SK-N-SH (cell line): ENCODE measurements around the gene FAM107B. TPM values are rescaled to one million over a fixed set of nuclear protein-coding genes. Genes with fewer than 3 reads are reported as not detected.

Source experiments
- CTCF ChIA-PET: fragments of 300-600, 350-600 bp; formaldehyde crosslinking; extraction: SDS; loops from one replicate; lab custom pipeline; 2021; lab: Yijun Ruan, JAX
- POLR2A ChIA-PET: fragments of 350-600 bp; sonication (Branson Sonifier 250); formaldehyde crosslinking; extraction: SDS; loops from one replicate; lab custom pipeline; 2020; ENCODE audit warnings: antibody characterized with exemption, inconsistent platforms; lab: Yijun Ruan, JAX
- DNase-seq: peaks from one replicate; pipeline ENCODE4 v3.0.0; 2012
- H2AFZ ChIP-seq: fragments of 200-600 bp; sonication (generic); 2 replicates; pipeline ENCODE4 v1.8.1; 2016; ENCODE audit warnings: antibody characterized with exemption, mild to moderate bottlenecking, low read depth
- H3F3A ChIP-seq: fragments of 200-600 bp; sonication (generic); replicated peaks from 2 replicates; pipeline ENCODE3; 2016; ENCODE audit warnings: antibody characterized with exemption, mild to moderate bottlenecking; ENCODE audit not compliant: insufficient read depth
- H3K27ac ChIP-seq, 2 experiments: fragments of 200-500 bp in 1 of 2; fragments of 200-600 bp in 1 of 2; sonication (Bioruptor generic) in 1 of 2; sonication (generic), shearing (Covaris generic) in 1 of 2; 2 replicates each; pipeline versions ENCODE4 v1.5.1 to v1.6.1; 2014 to 2016; ENCODE audit warnings: low read depth in 2 of 2, inconsistent platforms in 1 of 2, low read length in 1 of 2, mild to moderate bottlenecking in 1 of 2, mixed read lengths in 1 of 2
- H3K27me3 ChIP-seq: fragments of 200-600 bp; sonication (generic), shearing (Covaris generic); 2 replicates; pipeline ENCODE4 v1.6.1; 2016; ENCODE audit warnings: mixed run types; ENCODE audit not compliant: insufficient read depth
- H3K36me3 ChIP-seq, 2 experiments: fragments of 200-500 bp in 1 of 2; fragments of 200-600 bp in 1 of 2; sonication (Bioruptor generic) in 1 of 2; sonication (generic) in 1 of 2; replicated peaks in 1 of 2; 2 replicates each; pipeline versions ENCODE3 to v1.5.1; 2014 to 2016; ENCODE audit warnings: low read length in 1 of 2, mild to moderate bottlenecking in 1 of 2; ENCODE audit not compliant: insufficient read depth in 2 of 2, control insufficient read depth in 1 of 2
- H3K4me1 ChIP-seq, 2 experiments: fragments of 200-500 bp in 1 of 2; fragments of 200-600 bp in 1 of 2; sonication (Bioruptor generic) in 1 of 2; sonication (generic), shearing (Covaris generic) in 1 of 2; 2 replicates each; pipeline versions ENCODE4 v1.5.1 to v1.6.1; 2014 to 2016; ENCODE audit warnings: low read depth in 1 of 2, low read length in 1 of 2, mixed run types in 1 of 2; ENCODE audit not compliant: insufficient read depth in 2 of 2, control insufficient read depth in 1 of 2
- H3K4me2 ChIP-seq: fragments of 200-600 bp; sonication (generic), shearing (Covaris generic); 2 replicates; pipeline ENCODE4 v1.6.1; 2017; ENCODE audit warnings: mixed run types
- H3K4me3 ChIP-seq, 2 experiments: fragments of 200-500 bp in 1 of 2; fragments of 200-600 bp in 1 of 2; sonication (Bioruptor generic) in 1 of 2; sonication (generic), shearing (Covaris generic) in 1 of 2; 2 replicates each; pipeline versions ENCODE4 v1.5.1 to v1.8.1; 2014 to 2016; ENCODE audit warnings: low read depth in 2 of 2, inconsistent platforms in 1 of 2, low read length in 1 of 2, mild to moderate bottlenecking in 1 of 2, mixed read lengths in 1 of 2, moderate library complexity in 1 of 2
- H3K79me2 ChIP-seq: fragments of 200-600 bp; sonication (generic); 2 replicates; pipeline ENCODE4 v1.8.1; 2017; ENCODE audit warnings: mild to moderate bottlenecking; ENCODE audit not compliant: insufficient read depth
- H3K9ac ChIP-seq: fragments of 200-600 bp; sonication (generic); 2 replicates; pipeline ENCODE4 v1.6.1; 2017; ENCODE audit warnings: mixed run types
- H3K9me2 ChIP-seq: fragments of 200-600 bp; sonication (generic); 2 replicates; pipeline ENCODE4 v1.6.1; 2017; ENCODE audit warnings: mixed run types
- H3K9me3 ChIP-seq: fragments of 200-600 bp; sonication (generic); 2 replicates; pipeline ENCODE4 v1.6.1; 2017; ENCODE audit warnings: mixed run types, mild to moderate bottlenecking, moderate library complexity
- H4K20me1 ChIP-seq: fragments of 200-600 bp; sonication (generic); 2 replicates; pipeline ENCODE4 v1.6.1; 2017; ENCODE audit warnings: mild to moderate bottlenecking, mixed run types; ENCODE audit not compliant: insufficient read depth
- CHD2 ChIP-seq: fragments of 150-350 bp; IDR thresholded peaks from 2 replicates; pipeline ENCODE4 v1.6.1; 2018; ENCODE audit warnings: low read length; ENCODE audit not compliant: partially characterized antibody
- CTCF ChIP-seq: fragments of 200-600 bp; sonication (generic); IDR thresholded peaks from 2 replicates; pipeline ENCODE4 v1.6.1; 2017; ENCODE audit warnings: antibody characterized with exemption, mild to moderate bottlenecking, moderate library complexity
- EP300 ChIP-seq, 2 experiments: IDR thresholded peaks; 2 replicates each; pipeline versions ENCODE4 v1.4.0 to v1.6.1; 2012; ENCODE audit warnings: borderline replicate concordance in 1 of 2, low read depth in 1 of 2, low read length in 1 of 2
- FOSL2 ChIP-seq: IDR thresholded peaks from 2 replicates; pipeline ENCODE4 v1.4.0; 2012; ENCODE audit warnings: low read depth, mild to moderate bottlenecking, moderate library complexity, borderline replicate concordance
- GABPA ChIP-seq: IDR thresholded peaks from 2 replicates; pipeline ENCODE4 v1.4.0; 2012; ENCODE audit warnings: low read depth, mild to moderate bottlenecking
- JUND ChIP-seq: IDR thresholded peaks from 2 replicates; pipeline ENCODE4 v1.4.0; 2012
- MEF2A ChIP-seq: IDR thresholded peaks from 2 replicates; pipeline ENCODE4 v1.4.0; 2012; ENCODE audit warnings: low read depth, borderline replicate concordance
- MXI1 ChIP-seq: IDR thresholded peaks from 2 replicates; pipeline ENCODE4 v1.6.1; 2012; ENCODE audit warnings: mild to moderate bottlenecking, low read depth, low read length, improper control_type of control experiment
- NFIC ChIP-seq: IDR thresholded peaks from 2 replicates; pipeline ENCODE4 v1.4.0; 2012; ENCODE audit warnings: borderline replicate concordance
- RFX5 ChIP-seq: IDR thresholded peaks from 2 replicates; pipeline ENCODE4 v1.6.1; 2012; ENCODE audit warnings: mild to moderate bottlenecking, improper control_type of control experiment, low read length
- TEAD4 ChIP-seq: IDR thresholded peaks from 2 replicates; pipeline ENCODE4 v1.4.0; 2012; ENCODE audit warnings: mild to moderate bottlenecking, borderline replicate concordance; ENCODE audit not compliant: insufficient read depth
- USF1 ChIP-seq: IDR thresholded peaks from 2 replicates; pipeline ENCODE4 v1.4.0; 2012; ENCODE audit warnings: low read depth, borderline replicate concordance
- YY1 ChIP-seq: IDR thresholded peaks from 2 replicates; pipeline ENCODE4 v1.4.0; 2012; ENCODE audit warnings: low read depth, mild to moderate bottlenecking
- ZBTB33 ChIP-seq: IDR thresholded peaks from 2 replicates; pipeline ENCODE4 v1.4.0; 2012; ENCODE audit warnings: low read depth, borderline replicate concordance
- WGBS: methylation state at CpG from one replicate; pipeline ENCODE4 v1.1.6; 2017; ENCODE audit warnings: low lambda C conversion rate; 5-methylcytosine and 5-hydroxymethylcytosine counted together
- polyA plus RNA-seq, 3 experiments: library from polyadenylated mRNA; depleted of rRNA; stranded (reverse); fragments of >200 nt; gene quantifications; 2 replicates each; pipeline ENCODE4 v1.2.3, GENCODE V29; 2012

The FAM107B gene
- polyA plus RNA-seq, 1 of the 3 experiments (the other 2 are of a cell fraction), result 1.0 TPM

GRCh38 chr10:14775656-14776055 is 959 bp upstream of the FAM107B start:
- H3K4me2 ChIP-seq, result no peak overlapping the region
- WGBS, result 29% methylated on average over 3 of the region's 3 CpGs
- TF ChIP-seq YY1, result no peak
- TF ChIP-seq USF1, result no peak
- no peak for TF ChIP-seq NFIC
- no peak for TF ChIP-seq JUND
- TF ChIP-seq GABPA, result no peak
- no peak for TF ChIP-seq RFX5
- TF ChIP-seq TEAD4, result no peak
- no peak for TF ChIP-seq MEF2A
- TF ChIP-seq, all 33 proteins: peak for 0
- POLR2A ChIA-PET, result no interaction called here
- no peaks in the 10 kb centered on the region for H3F3A ChIP-seq
- H3K27ac ChIP-seq, result no peak overlapping the region
- CTCF ChIA-PET, result no interaction called here
- H3K4me3 ChIP-seq, result no peak overlapping the region
- no peaks in the 10 kb centered on the region for H3K9me3 ChIP-seq
- no peaks in the 10 kb centered on the region for H3K9me2 ChIP-seq
- H4K20me1 ChIP-seq, result no peaks in the 10 kb centered on the region
- H2AFZ ChIP-seq, result no peak overlapping the region
- no peaks in the 10 kb centered on the region for H3K27me3 ChIP-seq
- no peak overlapping the region for H3K9ac ChIP-seq
- H3K79me2 ChIP-seq, result no peaks in the 10 kb centered on the region
- H3K36me3 ChIP-seq, result no peaks in the 10 kb centered on the region
- DNase-seq, result no peak
- no peaks in the 10 kb centered on the region for H3K4me1 ChIP-seq

- Histone ChIP-seq H3K4me3 (no peak overlapping the region), H3K9me2 (no peaks in the 10 kb centered on the region), H3K79me2 (no peaks in the 10 kb centered on the region), H3K9ac (no peak overlapping the region), H3K27ac (no peak overlapping the region), H2AFZ (no peak overlapping the region), H3K4me1 (no peaks in the 10 kb centered on the region), H3K9me3 (no peaks in the 10 kb centered on the region), H3K27me3 (no peaks in the 10 kb centered on the region), H4K20me1 (no peaks in the 10 kb centered on the region), H3F3A (no peaks in the 10 kb centered on the region), H3K36me3 (no peaks in the 10 kb centered on the region), H3K4me2 (no peak overlapping the region)
- POLR2A ChIA-PET, result no interaction called here
- no peak for DNase-seq
- WGBS, result 83% methylated on average over 22 of the region's 22 CpGs
- CTCF ChIA-PET, result no interaction called here
- no peak for TF ChIP-seq ZBTB33
- TF ChIP-seq CTCF, result no peak
- no peak for TF ChIP-seq MXI1
- no peak for TF ChIP-seq EP300 (IDR thresholded peaks at IDR 0.05; ENCODE audit: borderline replicate concordance in 1 of 2, low read depth in 1 of 2, low read length in 1 of 2)
- no peak for TF ChIP-seq FOSL2
- no peak for TF ChIP-seq CHD2
These were observed 500 bp downstream of the FAM107B start for GRCh38 chr10:14774214-14774580.
